Measurements from ENCODE around the gene LSP1. TPM values are rescaled to one million over a fixed set of nuclear protein-coding genes. Genes with fewer than 3 reads are reported as not detected.

The LSP1 gene
- total and polyA plus RNA-seq, 2 of the 13 experiments (the other 11 are each of a cell fraction or from before 2014, with no cell fraction given), result 0.59 to 1.00 TPM

GRCh38 chr11:1842149-1843097 lies 10.5 kb upstream of the LSP1 start (continued):
- TF ChIP-seq TGIF2 (CRISPR knock-in tag; IDR thresholded peaks at IDR 0.05) (peak; percentile 88), RFX3 (CRISPR knock-in tag; IDR thresholded peaks at IDR 0.05) (no peak), MAFK (conservative IDR thresholded peaks at IDR 0.05 in 1 of 2, IDR thresholded peaks at IDR 0.05 in 1 of 2; ENCODE audit: low read length in 2 of 2) (no peak), YEATS2 (CRISPR knock-in tag; IDR thresholded peaks at IDR 0.05; ENCODE audit: borderline replicate concordance) (peak; percentile 86; the same call in 1 of the 2 replicates), GABPB1 (CRISPR knock-in tag; IDR thresholded peaks at IDR 0.05) (peak; percentile 85), KDM3A (CRISPR knock-in tag; IDR thresholded peaks at IDR 0.05; ENCODE audit: low read depth) (peak; percentile 96), E2F1 (CRISPR knock-in tag; IDR thresholded peaks at IDR 0.05) (no peak), ZNF124 (CRISPR knock-in tag; IDR thresholded peaks at IDR 0.05) (0 out of 2 replicates have a peak, but pooled peaks have one; percentile 31), SMAD9 (CRISPR knock-in tag; IDR thresholded peaks at IDR 0.05) (peak; percentile 75; the same call in 1 of the 2 replicates), ZNF160 (CRISPR knock-in tag; IDR thresholded peaks at IDR 0.05) (peak; percentile 54), ARID5B (CRISPR knock-in tag; IDR thresholded peaks at IDR 0.05) (peak; percentile 94), HDAC1 (CRISPR knock-in tag; IDR thresholded peaks at IDR 0.05) (peak; percentile 99), HOXD1 (CRISPR knock-in tag; IDR thresholded peaks at IDR 0.05) (peak; percentile 59; the same call in 1 of the 2 replicates), ATF7-NPFF (CRISPR knock-in tag; IDR thresholded peaks at IDR 0.05; ENCODE audit: low read depth) (peak; percentile 85; the same call in 1 of the 2 replicates), NR2F2 (IDR thresholded peaks at IDR 0.05; ENCODE audit: borderline replicate concordance, low read depth) (peak; percentile 76; the same call in 1 of the 2 replicates), ZNF724P (CRISPR knock-in tag; IDR thresholded peaks at IDR 0.05; ENCODE audit: borderline replicate concordance) (peak; percentile 84; the same call in 1 of the 2 replicates), LBX2 (CRISPR knock-in tag; IDR thresholded peaks at IDR 0.05; ENCODE audit: borderline replicate concordance) (peak; percentile 91), KDM5B (CRISPR knock-in tag; IDR thresholded peaks at IDR 0.05; ENCODE audit: borderline replicate concordance) (peak; percentile 89), ZFX (CRISPR knock-in tag; IDR thresholded peaks at IDR 0.05; ENCODE audit: low read depth) (peak; percentile 96)
- TF ChIP-seq, protein P1, sequence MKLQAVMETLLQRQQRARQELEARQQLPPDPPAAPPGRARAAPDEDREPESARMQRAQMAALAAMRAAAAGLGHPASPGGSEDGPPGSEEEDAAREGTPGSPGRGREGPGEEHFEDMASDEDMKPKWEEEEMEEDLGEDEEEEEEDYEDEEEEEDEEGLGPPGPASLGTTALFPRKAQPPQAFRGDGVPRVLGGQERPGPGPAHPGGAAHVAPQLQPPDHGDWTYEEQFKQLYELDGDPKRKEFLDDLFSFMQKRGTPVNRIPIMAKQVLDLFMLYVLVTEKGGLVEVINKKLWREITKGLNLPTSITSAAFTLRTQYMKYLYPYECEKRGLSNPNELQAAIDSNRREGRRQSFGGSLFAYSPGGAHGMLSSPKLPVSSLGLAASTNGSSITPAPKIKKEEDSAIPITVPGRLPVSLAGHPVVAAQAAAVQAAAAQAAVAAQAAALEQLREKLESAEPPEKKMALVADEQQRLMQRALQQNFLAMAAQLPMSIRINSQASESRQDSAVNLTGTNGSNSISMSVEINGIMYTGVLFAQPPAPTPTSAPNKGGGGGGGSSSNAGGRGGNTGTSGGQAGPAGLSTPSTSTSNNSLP (IDR thresholded peaks at IDR 0.05; ENCODE audit: low read depth, low read length), result no peak

Data from HepG2 (cell line).